ENCODE data around the gene HBE1. TPM values are rescaled to one million over a fixed set of nuclear protein-coding genes. Genes with fewer than 3 reads are reported as not detected.

The HBE1 gene
- polyA plus RNA-seq, 4 donors = 1.9 TPM; not detected in 3

DNA sequence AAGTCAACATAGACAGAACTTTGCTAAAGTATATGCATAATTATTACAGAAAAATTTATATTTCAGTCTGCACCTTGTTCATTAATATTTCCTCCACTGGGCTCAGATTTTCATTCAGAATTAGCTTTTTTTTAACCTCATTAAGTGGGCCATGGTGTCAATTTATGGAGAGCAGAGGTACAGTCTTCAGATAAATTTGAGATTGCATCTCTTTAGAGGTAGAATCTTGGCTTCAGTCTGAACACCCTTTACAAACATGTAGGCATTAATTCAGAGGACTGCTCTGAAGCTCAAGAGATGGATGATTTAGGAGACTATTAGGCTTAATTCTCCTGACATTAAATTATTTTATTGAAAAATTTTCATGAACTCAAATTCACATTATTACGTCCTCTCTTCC is 39.5 kb downstream of the HBE1 start:
- Histone ChIP-seq H3K27ac (ENCODE audit: low read depth in 1 of 3, low read length in 2 of 3) (no peak overlapping the region), H3K36me3 (ENCODE audit: control insufficient read depth in 3 of 3, insufficient read depth in 2 of 3, low read depth in 1 of 3, low read length in 3 of 3) (no peaks in the 10 kb centered on the region), H3K4me3 (ENCODE audit: low read depth in 1 of 3, low read length in 3 of 3) (no peak overlapping the region), H3K9me3 (ENCODE audit: control insufficient read depth in 2 of 2, insufficient read depth in 1 of 2, low read depth in 1 of 2, low read length in 1 of 2) (no peaks in the 10 kb centered on the region), H3K27me3 (ENCODE audit: control insufficient read depth in 3 of 3, insufficient read depth in 3 of 3, low read length in 3 of 3) (peaks cover 0 to 1% (median 0%) of the 10 kb centered on the region in 3 donors), H3K4me1 (ENCODE audit: control insufficient read depth in 3 of 3, insufficient read depth in 2 of 3, low read depth in 1 of 3, low read length in 2 of 3) (no peaks in the 10 kb centered on the region)
- 84 to 100% (median 90%) methylated on average over 1 of the region's 1 CpG for WGBS, 3 donors
- FAIRE-seq (no peak), DNase-seq (no peak)

DNA sequence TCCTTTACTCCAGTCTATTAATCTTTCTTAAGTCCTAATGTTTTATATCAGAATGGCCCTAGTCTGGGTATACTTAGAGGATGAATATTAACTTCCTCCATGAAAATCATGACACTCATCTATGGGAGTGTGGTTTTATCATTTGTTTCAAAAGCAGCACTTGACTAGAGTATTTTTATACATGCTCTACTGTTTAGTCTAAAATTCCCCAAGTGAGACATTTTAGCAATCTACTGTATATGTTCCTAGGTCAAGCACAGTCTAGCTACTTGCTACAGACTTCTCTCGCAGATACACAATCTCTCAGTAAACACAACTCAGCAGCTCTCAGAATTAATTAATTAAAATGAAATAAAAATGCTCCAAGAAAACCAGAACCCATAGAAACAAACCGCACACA is 39.9 kb downstream of the HBE1 start:
- Histone ChIP-seq H3K27me3 (ENCODE audit: control insufficient read depth in 3 of 3, insufficient read depth in 3 of 3, low read length in 3 of 3) (peaks cover 0 to 1% (median 0%) of the 10 kb centered on the region in 3 donors), H3K36me3 (ENCODE audit: control insufficient read depth in 3 of 3, insufficient read depth in 2 of 3, low read depth in 1 of 3, low read length in 3 of 3) (no peaks in the 10 kb centered on the region), H3K4me3 (ENCODE audit: low read depth in 1 of 3, low read length in 3 of 3) (no peak overlapping the region), H3K9me3 (ENCODE audit: control insufficient read depth in 2 of 2, insufficient read depth in 1 of 2, low read depth in 1 of 2, low read length in 1 of 2) (no peaks in the 10 kb centered on the region), H3K27ac (ENCODE audit: low read depth in 1 of 3, low read length in 2 of 3) (no peak overlapping the region), H3K4me1 (ENCODE audit: control insufficient read depth in 3 of 3, insufficient read depth in 2 of 3, low read depth in 1 of 3, low read length in 2 of 3) (no peaks in the 10 kb centered on the region)
- FAIRE-seq = no peak
- no peak for DNase-seq
- WGBS, 3 donors = 81 to 87% (median 84%) methylated on average over 2 of the region's 2 CpGs

DNA sequence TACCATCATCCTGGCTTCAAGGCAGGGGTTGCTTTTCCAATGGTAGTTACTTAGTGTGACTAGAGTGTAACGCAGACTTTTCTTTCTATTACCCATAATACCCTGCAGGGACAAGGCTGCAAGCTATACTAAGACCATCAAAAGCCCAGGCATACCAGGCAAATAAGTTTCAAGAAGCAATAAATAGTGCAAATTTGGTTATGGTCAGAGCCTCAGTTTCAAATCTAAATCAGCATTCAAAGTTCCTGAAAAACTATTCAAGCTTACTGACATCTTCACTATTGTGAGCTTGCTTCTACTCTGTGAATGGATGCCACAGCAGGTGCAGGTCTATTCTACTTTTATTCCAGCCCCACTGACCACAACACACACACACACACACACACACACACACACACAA is 40.4 kb downstream of the HBE1 start:
- Histone ChIP-seq H3K4me1 (ENCODE audit: control insufficient read depth in 3 of 3, insufficient read depth in 2 of 3, low read depth in 1 of 3, low read length in 2 of 3) (no peaks in the 10 kb centered on the region), H3K27me3 (ENCODE audit: control insufficient read depth in 3 of 3, insufficient read depth in 3 of 3, low read length in 3 of 3) (peaks cover 0 to 1% (median 0%) of the 10 kb centered on the region in 3 donors), H3K27ac (ENCODE audit: low read depth in 1 of 3, low read length in 2 of 3) (no peak overlapping the region), H3K4me3 (ENCODE audit: low read depth in 1 of 3, low read length in 3 of 3) (no peak overlapping the region), H3K9me3 (ENCODE audit: control insufficient read depth in 2 of 2, insufficient read depth in 1 of 2, low read depth in 1 of 2, low read length in 1 of 2) (no peaks in the 10 kb centered on the region), H3K36me3 (ENCODE audit: control insufficient read depth in 3 of 3, insufficient read depth in 2 of 3, low read depth in 1 of 3, low read length in 3 of 3) (no peaks in the 10 kb centered on the region)
- whole genome bisulfite sequencing, 3 donors = 81 to 90% (median 81%) methylated on average over 1 of the region's 1 CpG
- FAIRE-seq (no peak), DNase-seq (no peak)

DNA sequence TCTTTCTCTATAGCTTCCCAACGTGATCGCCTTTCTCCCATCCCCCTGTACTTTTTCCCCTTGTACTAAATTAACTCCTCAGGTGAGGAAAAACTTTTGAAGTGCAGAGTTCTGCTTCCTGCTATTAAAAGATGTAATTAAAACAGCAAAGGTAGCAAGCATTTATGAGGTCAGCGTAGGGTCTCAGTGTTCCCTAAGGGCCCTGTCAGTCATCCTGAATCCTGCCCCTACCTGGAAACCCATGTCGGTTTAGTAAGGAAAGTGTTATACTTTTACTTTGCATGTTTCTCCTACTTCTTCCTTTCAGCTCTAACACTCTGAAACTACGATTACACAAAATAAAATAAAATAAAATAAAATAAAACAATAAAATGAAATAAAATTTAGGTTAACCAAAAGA is 41.6 kb downstream of the HBE1 start:
- Histone ChIP-seq H3K9me3 (ENCODE audit: control insufficient read depth in 2 of 2, insufficient read depth in 1 of 2, low read depth in 1 of 2, low read length in 1 of 2) (no peaks in the 10 kb centered on the region), H3K36me3 (ENCODE audit: control insufficient read depth in 3 of 3, insufficient read depth in 2 of 3, low read depth in 1 of 3, low read length in 3 of 3) (no peaks in the 10 kb centered on the region), H3K27me3 (ENCODE audit: control insufficient read depth in 3 of 3, insufficient read depth in 3 of 3, low read length in 3 of 3) (peaks cover 0 to 1% (median 0%) of the 10 kb centered on the region in 3 donors), H3K27ac (ENCODE audit: low read depth in 1 of 3, low read length in 2 of 3) (no peak overlapping the region), H3K4me1 (ENCODE audit: control insufficient read depth in 3 of 3, insufficient read depth in 2 of 3, low read depth in 1 of 3, low read length in 2 of 3) (no peaks in the 10 kb centered on the region), H3K4me3 (ENCODE audit: low read depth in 1 of 3, low read length in 3 of 3) (no peak overlapping the region)
- FAIRE-seq (no peak), DNase-seq (no peak)
- 69 to 75% (median 73%) methylated on average over 5 of the region's 5 CpGs for WGBS, 3 donors

DNA sequence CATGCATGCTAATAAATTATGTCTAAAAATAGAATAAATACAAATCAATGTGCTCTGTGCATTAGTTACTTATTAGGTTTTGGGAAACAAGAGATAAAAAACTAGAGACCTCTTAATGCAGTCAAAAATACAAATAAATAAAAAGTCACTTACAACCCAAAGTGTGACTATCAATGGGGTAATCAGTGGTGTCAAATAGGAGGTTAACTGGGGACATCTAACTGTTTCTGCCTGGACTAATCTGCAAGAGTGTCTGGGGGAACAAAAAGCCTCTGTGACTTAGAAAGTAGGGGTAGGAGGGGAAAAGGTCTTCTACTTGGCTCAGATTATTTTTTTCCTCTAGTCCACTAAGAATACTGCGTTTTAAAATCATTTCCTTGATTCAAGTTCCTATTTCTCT is 42.1 kb downstream of the HBE1 start:
- Histone ChIP-seq H3K27ac (ENCODE audit: low read depth in 1 of 3, low read length in 2 of 3) (no peak overlapping the region), H3K4me3 (ENCODE audit: low read depth in 1 of 3, low read length in 3 of 3) (no peak overlapping the region), H3K27me3 (ENCODE audit: control insufficient read depth in 3 of 3, insufficient read depth in 3 of 3, low read length in 3 of 3) (peaks cover 0 to 1% (median 0%) of the 10 kb centered on the region in 3 donors), H3K36me3 (ENCODE audit: control insufficient read depth in 3 of 3, insufficient read depth in 2 of 3, low read depth in 1 of 3, low read length in 3 of 3) (no peaks in the 10 kb centered on the region), H3K9me3 (ENCODE audit: control insufficient read depth in 2 of 2, insufficient read depth in 1 of 2, low read depth in 1 of 2, low read length in 1 of 2) (no peaks in the 10 kb centered on the region), H3K4me1 (ENCODE audit: control insufficient read depth in 3 of 3, insufficient read depth in 2 of 3, low read depth in 1 of 3, low read length in 2 of 3) (no peaks in the 10 kb centered on the region)
- WGBS, 3 donors = 21 to 44% (median 27%) methylated on average over 1 of the region's 1 CpG
- FAIRE-seq (no peak), DNase-seq (no peak)

DNA sequence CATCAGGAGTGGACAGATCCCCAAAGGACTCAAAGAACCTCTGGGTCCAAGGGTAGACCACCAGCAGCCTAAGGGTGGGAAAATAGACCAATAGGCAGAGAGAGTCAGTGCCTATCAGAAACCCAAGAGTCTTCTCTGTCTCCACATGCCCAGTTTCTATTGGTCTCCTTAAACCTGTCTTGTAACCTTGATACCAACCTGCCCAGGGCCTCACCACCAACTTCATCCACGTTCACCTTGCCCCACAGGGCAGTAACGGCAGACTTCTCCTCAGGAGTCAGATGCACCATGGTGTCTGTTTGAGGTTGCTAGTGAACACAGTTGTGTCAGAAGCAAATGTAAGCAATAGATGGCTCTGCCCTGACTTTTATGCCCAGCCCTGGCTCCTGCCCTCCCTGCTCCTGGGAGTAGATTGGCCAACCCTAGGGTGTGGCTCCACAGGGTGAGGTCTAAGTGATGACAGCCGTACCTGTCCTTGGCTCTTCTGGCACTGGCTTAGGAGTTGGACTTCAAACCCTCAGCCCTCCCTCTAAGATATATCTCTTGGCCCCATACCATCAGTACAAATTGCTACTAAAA is 42.9 kb downstream of the HBE1 start, which contains the start of gene HBB:
TSS of gene HBB (minus strand) at position 340 of the 579 bp plus-strand sequence. CDS start at position 290, 50 bp downstream.
- no peak within 1 kb of the TSS for H3K4me3 ChIP-seq (ENCODE audit: low read depth in 1 of 3, low read length in 3 of 3)
- no peaks in the 10 kb centered on the region for H3K36me3 ChIP-seq (ENCODE audit: control insufficient read depth in 3 of 3, insufficient read depth in 2 of 3, low read depth in 1 of 3, low read length in 3 of 3)
- no peak for FAIRE-seq
- H3K27me3 ChIP-seq (ENCODE audit: control insufficient read depth in 3 of 3, insufficient read depth in 3 of 3, low read length in 3 of 3) = peaks cover 0 to 1% (median 0%) of the 10 kb centered on the region in 3 donors
- 60 to 74% (median 64%) methylated on average over 3 of the region's 3 CpGs for WGBS, 3 donors
- H3K27ac ChIP-seq (ENCODE audit: low read depth in 1 of 3, low read length in 2 of 3) = no peak within 1 kb of the TSS
- no peaks in the 10 kb centered on the region for H3K4me1 ChIP-seq (ENCODE audit: control insufficient read depth in 3 of 3, insufficient read depth in 2 of 3, low read depth in 1 of 3, low read length in 2 of 3)
- peak in 1 of 2 donors; percentile 23 for DNase-seq
- no peaks in the 10 kb centered on the region for H3K9me3 ChIP-seq (ENCODE audit: control insufficient read depth in 2 of 2, insufficient read depth in 1 of 2, low read depth in 1 of 2, low read length in 1 of 2)

DNA sequence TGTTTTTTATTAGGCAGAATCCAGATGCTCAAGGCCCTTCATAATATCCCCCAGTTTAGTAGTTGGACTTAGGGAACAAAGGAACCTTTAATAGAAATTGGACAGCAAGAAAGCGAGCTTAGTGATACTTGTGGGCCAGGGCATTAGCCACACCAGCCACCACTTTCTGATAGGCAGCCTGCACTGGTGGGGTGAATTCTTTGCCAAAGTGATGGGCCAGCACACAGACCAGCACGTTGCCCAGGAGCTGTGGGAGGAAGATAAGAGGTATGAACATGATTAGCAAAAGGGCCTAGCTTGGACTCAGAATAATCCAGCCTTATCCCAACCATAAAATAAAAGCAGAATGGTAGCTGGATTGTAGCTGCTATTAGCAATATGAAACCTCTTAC is 44.3 kb downstream of the HBE1 start:
- Histone ChIP-seq H3K4me1 (ENCODE audit: control insufficient read depth in 3 of 3, insufficient read depth in 2 of 3, low read depth in 1 of 3, low read length in 2 of 3) (no peaks in the 10 kb centered on the region), H3K36me3 (ENCODE audit: control insufficient read depth in 3 of 3, insufficient read depth in 2 of 3, low read depth in 1 of 3, low read length in 3 of 3) (no peaks in the 10 kb centered on the region), H3K4me3 (ENCODE audit: low read depth in 1 of 3, low read length in 3 of 3) (no peak overlapping the region), H3K27me3 (ENCODE audit: control insufficient read depth in 3 of 3, insufficient read depth in 3 of 3, low read length in 3 of 3) (peaks cover 0 to 1% (median 0%) of the 10 kb centered on the region in 3 donors), H3K9me3 (ENCODE audit: control insufficient read depth in 2 of 2, insufficient read depth in 1 of 2, low read depth in 1 of 2, low read length in 1 of 2) (no peaks in the 10 kb centered on the region), H3K27ac (ENCODE audit: low read depth in 1 of 3, low read length in 2 of 3) (no peak overlapping the region)
- DNase-seq = no peak
- WGBS, 3 donors = 36 to 53% (median 50%) methylated on average over 2 of the region's 2 CpGs
- FAIRE-seq = no peak

DNA sequence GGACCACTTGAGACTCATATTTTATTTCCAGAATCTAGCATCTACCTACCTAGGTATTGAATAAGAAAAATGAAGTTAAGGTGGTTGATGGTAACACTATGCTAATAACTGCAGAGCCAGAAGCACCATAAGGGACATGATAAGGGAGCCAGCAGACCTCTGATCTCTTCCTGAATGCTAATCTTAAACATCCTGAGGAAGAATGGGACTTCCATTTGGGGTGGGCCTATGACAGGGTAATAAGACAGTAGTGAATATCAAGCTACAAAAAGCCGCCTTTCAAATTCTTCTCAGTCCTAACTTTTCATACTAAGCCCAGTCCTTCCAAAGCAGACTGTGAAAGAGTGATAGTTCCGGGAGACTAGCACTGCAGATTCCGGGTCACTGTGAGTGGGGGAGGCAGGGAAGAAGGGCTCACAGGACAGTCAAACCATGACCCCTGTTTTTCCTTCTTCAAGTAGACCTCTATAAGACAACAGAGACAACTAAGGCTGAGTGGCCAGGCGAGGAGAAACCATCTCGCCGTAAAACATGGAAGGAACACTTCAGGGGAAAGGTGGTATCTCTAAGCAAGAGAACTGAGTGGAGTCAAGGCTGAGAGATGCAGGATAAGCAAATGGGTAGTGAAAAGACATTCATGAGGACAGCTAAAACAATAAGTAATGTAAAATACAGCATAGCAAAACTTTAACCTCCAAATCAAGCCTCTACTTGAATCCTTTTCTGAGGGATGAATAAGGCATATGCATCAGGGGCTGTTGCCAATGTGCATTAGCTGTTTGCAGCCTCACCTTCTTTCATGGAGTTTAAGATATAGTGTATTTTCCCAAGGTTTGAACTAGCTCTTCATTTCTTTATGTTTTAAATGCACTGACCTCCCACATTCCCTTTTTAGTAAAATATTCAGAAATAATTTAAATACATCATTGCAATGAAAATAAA is 44.9 kb downstream of the HBE1 start:
- FAIRE-seq (no peak), DNase-seq (no peak)
- H3K27me3 ChIP-seq (ENCODE audit: control insufficient read depth in 3 of 3, insufficient read depth in 3 of 3, low read length in 3 of 3) = peaks cover 0 to 1% (median 0%) of the 10 kb centered on the region in 3 donors
- no peaks in the 10 kb centered on the region for H3K9me3 ChIP-seq (ENCODE audit: control insufficient read depth in 2 of 2, insufficient read depth in 1 of 2, low read depth in 1 of 2, low read length in 1 of 2)
- no peak overlapping the region for H3K4me3 ChIP-seq (ENCODE audit: low read depth in 1 of 3, low read length in 3 of 3)
- 71 to 85% (median 72%) methylated on average over 6 of the region's 6 CpGs for WGBS, 3 donors
- no peaks in the 10 kb centered on the region for H3K4me1 ChIP-seq (ENCODE audit: control insufficient read depth in 3 of 3, insufficient read depth in 2 of 3, low read depth in 1 of 3, low read length in 2 of 3)
- H3K36me3 ChIP-seq (ENCODE audit: control insufficient read depth in 3 of 3, insufficient read depth in 2 of 3, low read depth in 1 of 3, low read length in 3 of 3) = no peaks in the 10 kb centered on the region
- no peak overlapping the region for H3K27ac ChIP-seq (ENCODE audit: low read depth in 1 of 3, low read length in 2 of 3)

Data from small intestine (tissue), 7 donors.